NCI-H2171 (cell line): Measurements from ENCODE around the gene CRYBG1.
A peak's percentile ranks its signal among the peaks of the same experiment; 100 is the strongest.
"Not testable (repeated sequence)": the region's sequence is repeated elsewhere in the genome, so short reads cannot be mapped to it uniquely, and the experiment has no call there.

Experiments used
- DNase-seq: peaks from one replicate; lab custom pipeline; 2025; lab: John Stamatoyannopoulos, UW

The CRYBG1 gene

DNA sequence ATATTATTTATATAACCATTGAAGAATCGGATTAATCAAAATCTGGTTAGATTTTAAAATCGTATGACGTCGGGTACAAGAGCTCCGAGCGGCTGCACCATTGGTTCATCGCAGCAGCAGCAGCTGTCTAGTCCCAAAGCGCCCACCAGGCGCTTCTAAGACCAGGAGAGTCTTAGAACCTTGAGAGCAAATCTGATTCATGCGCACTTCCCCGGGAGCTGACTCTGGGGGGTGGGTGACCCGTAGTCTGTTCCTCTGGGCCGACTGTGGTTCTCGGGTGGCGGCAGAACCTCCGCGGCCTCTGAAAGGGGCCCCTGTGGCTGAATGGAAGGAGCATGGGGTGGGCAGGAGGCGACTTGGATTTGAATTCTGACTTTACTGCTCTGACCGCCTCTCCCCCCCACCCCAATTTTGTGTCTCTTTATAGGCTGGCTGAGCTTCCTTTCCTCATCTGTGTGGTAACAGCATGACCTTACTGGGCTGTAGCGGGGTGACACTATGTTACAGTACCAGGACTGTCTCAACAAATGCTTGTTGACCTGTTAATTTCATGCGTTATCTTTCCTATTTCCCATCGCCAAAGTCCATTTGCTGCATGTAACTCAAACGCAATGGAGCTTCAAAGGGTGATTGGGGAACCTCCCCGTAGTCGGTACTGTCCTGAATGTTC lies 149.0 kb downstream of the CRYBG1 start:
- DNase-seq, result no peak

DNA sequence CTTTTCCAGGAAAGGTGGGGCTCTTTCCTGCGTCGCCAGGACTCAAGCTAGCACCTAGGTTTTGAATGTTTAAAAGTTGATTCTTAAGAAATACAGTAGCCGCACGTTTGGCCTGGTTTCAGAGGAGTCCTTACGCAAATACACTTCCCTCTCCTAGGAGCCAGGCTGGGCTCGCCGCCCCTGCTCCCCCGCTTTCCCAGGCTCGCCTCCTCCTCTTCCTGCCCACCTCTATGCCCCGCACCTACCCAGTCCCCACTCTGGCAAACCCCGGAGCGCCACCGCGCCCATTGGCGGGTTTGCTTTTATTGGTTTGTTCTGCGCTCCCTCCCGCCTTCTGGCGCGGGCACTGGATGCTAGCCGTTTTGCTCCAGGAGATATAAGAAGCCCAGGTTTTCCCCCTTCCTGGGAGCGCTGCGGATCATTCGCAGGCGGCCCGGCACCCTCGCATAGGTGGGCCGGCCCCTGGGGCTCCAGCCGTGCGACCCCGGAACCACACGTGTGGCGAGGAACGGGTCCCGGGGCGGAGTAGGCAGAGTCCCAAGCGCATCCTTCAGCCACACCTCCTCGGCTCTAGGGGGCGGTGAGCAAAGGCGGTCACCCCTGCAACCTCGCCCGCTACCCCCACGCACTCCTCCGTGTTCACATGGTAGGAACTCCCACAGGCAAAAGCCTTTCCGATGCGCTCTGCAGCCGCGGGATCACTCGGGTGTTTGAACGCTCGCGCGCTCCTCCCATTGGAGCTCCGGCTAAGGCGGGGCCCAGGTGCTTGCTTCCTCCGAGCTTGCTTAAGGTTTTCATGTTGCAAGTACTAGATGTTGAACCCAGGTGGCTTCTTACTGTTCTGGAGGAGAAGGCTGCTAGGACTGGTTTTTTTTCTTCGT lies 149.8 kb downstream of the CRYBG1 start:
- peak; percentile 35 for DNase-seq

DNA sequence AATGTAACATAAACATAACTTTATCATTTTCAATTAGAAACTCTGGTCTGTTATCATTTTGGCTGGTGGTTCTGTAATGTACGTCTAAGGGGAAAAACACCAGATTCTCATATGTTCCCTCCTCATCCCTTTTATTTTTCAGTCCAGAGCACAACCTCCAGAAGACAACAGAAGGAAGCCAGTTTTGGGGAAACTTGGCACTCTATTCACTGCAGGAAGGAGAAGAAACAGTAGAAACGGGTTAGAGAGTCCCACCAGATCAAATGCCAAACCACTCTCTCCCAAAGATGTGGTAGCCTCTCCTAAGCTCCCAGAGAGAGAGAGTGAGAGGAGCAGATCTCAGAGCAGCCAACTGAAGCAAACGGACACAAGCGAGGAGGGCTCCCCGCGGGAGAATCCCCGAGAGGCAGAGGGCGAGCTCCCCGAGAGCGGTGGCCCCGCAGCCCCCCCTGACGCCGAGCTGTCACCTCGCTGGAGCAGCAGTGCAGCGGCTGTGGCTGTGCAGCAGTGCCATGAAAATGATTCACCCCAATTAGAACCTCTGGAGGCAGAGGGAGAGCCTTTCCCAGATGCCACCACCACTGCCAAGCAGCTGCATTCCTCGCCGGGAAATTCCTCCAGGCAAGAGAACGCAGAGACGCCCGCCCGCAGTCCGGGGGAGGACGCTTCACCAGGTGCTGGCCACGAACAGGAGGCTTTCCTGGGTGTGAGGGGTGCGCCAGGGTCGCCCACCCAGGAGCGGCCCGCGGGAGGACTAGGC lies 151.0 kb downstream of the CRYBG1 start:
- DNase-seq, result no peak

DNA sequence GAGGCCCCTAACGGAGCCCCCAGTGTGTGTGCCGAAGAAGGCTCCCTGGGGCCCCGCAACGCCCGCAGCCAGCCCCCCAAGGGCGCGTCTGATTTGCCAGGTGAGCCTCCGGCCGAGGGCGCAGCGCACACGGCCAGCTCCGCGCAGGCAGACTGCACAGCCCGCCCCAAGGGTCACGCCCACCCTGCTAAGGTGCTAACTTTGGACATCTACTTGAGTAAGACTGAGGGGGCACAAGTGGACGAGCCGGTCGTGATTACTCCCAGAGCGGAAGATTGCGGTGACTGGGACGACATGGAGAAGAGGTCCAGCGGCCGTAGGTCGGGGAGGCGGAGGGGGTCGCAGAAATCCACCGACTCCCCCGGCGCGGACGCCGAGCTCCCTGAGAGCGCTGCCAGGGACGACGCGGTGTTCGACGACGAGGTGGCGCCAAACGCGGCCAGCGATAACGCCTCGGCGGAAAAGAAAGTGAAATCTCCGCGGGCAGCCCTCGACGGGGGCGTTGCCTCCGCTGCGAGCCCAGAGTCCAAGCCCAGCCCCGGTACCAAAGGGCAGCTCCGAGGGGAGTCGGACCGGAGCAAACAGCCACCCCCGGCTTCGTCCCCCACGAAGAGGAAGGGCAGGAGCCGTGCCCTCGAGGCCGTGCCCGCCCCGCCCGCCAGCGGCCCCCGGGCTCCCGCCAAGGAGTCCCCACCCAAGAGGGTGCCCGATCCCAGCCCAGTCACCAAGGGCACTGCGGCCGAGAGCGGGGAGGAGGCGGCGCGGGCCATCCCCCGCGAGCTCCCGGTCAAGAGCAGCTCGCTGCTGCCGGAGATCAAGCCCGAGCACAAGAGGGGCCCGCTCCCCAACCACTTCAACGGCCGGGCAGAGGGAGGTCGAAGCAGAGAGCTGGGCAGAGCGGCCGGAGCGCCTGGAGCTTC lies 151.8 kb downstream of the CRYBG1 start:
- DNase-seq, result no peak

DNA sequence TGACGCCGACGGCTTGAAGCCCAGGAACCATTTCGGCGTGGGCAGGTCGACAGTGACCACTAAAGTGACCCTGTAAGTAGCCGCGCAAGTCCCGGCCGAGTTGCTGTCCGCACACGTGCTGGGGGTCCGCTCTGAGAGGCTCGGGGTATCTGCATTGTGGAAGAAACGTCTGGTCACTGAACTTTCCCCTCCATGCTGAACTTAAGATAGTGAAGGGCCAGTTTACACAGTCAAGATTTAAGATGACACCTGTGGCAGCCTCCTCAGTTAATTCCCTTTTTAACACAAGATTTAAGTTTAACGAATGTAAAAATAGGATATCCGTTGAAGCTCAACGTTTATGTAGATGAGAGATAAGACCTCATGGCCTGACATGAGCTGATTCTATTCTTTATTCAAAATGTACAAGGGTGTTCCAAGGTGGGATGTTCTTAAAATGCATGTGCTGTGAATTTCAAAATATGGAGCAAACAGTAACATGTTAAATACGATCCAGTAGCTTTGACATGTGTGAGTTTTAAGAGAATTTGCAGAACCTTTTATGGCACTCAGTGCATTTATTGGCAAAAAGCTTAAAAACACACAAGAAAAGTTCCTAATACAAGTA lies 152.6 kb downstream of the CRYBG1 start:
- DNase-seq, result no peak

DNA sequence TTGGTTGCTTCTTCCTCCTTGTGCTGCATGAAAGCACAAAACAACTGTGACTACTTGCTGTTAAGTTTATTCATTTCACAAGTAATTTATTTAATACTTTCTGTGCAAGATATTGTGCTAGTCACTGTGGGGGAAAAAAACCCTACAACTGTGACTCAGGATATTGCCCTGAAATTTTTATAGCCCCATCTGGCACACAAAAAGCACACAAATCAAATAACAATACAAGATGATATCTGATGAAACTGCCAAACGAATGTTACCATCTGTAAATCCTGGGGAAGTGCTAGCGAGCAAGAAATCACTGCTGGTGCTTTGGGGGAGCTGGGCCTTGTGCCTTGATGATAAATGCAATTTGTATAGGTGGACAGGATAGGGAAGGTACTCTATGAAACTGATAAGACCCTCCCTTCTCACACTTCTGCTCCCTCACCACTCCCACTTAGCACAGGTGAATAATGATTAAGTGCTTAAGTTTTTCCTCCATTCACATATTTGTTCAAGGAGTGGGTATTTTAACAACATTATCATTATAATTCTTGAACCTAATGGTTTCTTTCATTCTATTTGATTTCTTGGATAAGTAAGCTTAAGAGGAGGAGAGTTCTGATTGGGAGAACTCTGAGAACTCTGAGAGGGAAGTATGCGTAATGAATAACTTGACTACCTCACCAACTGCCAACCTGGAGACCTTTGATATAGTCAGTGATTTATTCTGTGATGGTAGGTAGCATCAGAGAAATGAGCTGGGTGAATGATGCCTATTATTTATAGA lies 153.5 kb downstream of the CRYBG1 start:
- no peak for DNase-seq

DNA sequence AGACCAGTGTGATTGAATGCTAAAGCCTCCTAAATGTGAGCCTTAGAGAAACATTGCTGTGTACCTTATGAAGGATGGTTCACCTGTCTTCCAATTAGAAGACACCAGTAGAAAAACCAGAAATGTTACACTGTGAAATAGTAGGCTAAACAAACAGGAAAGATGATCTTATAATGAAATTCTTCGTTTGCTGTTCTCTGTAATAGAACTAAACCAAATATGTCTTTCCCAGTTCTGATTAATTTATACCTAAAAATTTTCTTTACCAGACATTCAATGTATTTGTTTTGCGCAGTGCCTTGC lies 154.0 kb downstream of the CRYBG1 start:
- no peak for DNase-seq

DNA sequence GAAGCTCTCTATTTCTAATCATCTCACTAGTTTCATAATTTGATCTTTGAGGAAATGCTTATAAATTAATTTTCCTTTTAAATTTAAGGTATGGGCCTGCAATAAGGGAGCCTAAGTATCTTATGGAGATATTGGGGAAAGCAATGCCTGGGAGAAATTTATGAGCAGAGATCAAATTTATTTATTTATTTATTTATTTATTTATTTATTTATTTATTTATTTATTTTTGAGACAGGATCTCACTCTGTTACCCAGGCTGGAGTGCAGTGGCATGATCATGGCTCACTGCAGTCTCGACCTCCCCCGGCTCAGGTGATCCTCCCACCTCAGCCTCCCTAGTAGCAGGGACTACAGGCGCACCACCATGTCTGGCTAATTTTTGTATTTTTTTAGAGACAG lies 155.1 kb downstream of the CRYBG1 start:
- DNase-seq, result not testable (repeated sequence)

DNA sequence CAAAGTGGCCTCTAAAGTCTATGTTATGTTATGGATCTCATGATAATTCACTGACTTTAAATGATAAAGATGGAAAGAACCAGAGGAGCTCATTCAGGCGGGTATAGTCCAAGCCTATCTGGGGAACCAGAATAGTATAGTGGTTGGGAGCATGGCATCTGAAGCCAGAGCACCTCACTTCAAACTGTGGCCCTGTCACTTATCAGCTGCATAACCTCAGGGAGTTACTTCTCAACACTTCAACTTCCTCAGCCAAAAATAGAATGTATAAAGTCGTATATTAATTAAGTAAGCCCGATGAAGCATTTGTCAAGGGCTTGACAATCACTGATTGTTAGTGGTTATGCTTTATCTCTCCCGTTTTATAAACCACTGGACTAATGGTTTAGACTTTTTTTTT lies 156.1 kb downstream of the CRYBG1 start:
- no peak for DNase-seq

DNA sequence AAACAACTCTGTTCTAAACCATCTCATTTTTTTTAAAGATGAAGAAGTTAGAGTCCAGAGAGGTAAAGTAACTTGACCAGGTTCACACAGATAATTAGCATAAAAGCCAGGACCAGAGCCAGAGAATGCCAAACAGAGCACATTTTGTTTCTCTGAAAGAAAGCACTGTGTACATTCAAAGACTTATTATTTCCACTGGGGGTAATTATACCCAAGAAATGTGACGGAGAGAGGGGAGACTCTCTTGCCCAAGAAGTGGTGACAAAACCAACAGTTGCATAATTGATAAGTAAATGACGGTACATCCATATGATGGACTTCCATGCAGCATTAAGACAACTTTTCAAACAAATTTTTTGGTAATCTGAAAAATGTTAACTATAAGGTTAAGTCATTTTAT lies 157.2 kb downstream of the CRYBG1 start:
- DNase-seq, result no peak

DNA sequence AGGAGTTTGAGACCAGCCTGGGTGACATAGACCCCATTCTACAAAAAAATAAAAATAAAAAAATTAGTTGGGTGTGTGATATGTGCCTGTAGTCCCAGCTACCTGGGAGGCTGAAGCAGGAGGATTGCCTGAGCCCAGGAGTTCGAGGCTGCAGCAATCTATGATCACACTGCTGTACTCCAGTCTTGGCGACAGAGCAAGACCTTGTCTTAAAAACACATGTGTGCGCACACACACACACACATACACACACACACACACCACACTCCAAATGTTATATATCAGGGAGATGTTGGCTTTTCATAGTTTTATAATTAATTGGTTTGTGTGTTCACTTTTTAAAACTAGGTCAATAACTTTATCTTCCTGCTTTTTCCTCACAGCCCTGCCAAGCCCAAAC lies 158.2 kb downstream of the CRYBG1 start:
- no peak for DNase-seq

DNA sequence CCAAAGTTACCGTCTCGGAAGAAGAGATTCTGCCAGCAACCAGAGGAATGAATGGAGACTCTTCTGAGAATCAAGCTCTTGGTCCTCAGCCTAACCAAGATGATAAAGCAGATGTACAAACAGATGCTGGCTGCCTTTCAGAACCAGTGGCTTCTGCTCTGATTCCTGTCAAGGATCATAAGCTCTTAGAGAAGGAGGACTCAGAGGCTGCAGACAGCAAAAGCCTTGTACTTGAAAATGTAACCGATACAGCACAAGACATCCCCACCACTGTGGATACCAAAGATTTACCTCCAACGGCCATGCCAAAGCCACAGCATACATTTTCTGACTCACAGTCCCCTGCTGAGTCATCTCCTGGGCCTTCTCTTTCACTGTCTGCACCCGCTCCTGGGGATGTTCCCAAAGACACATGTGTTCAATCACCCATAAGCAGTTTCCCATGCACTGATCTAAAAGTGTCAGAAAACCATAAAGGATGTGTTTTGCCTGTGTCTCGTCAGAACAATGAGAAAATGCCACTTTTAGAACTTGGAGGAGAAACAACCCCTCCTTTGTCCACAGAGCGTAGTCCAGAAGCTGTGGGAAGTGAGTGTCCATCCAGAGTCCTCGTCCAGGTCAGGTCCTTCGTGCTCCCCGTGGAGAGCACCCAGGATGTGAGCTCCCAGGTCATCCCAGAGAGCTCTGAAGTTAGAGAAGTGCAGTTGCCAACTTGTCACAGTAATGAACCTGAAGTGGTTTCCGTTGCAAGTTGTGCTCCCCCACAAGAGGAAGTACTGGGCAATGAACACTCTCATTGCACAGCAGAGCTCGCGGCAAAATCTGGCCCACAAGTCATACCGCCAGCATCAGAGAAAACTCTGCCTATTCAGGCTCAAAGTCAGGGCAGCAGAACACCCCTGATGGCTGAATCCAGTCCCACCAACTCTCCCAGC lies 159.2 kb downstream of the CRYBG1 start:
- DNase-seq, result no peak

DNA sequence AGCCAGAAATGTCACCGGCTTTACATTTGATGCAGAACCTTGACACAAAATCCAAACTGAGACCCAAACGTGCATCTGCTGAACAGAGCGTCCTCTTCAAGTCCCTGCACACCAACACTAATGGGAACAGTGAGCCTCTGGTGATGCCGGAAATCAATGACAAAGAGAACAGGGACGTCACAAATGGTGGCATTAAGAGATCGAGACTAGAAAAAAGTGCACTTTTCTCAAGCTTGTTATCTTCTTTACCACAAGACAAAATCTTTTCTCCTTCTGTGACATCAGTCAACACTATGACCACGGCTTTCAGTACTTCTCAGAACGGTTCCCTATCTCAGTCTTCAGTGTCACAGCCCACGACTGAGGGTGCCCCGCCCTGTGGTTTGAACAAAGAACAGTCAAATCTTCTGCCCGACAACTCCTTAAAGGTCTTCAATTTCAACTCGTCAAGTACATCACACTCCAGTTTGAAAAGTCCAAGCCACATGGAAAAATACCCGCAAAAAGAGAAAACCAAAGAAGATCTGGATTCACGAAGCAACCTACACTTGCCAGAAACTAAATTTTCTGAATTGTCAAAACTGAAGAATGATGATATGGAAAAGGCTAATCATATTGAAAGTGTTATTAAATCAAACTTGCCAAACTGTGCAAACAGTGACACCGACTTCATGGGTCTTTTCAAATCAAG lies 160.3 kb downstream of the CRYBG1 start:
- DNase-seq, result no peak

DNA sequence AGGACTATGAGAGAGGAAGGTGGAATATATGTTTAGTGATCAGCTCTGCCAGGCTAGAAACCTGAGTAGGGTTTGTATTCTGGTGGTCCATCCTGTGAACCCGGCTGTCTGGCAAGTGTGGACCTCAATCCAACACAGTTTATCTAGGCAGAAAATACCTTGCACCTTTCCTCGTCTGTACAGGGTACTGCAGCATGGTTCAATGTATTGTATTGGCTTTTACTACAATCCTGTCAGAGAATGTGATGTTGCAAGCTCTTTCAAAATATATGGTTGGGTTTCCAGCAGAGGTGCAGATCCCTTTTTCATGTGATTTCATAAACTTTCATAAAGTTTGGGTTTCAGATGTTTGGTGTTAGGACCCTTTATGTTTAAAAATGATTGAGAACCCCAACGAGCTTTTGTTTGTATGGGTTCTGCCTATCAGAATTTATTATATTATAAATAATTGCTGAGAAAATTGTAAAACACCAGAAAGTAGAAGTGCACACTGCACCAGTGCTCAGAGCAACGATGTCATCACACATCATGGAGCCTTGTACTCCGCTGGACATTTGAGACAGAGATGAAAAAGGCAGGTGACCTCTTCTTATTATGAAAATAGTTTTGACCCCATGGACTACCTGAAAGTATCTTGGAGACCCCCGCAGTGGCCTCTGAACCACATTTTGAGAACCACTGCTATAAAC lies 162.2 kb downstream of the CRYBG1 start:
- DNase-seq, result no peak

DNA sequence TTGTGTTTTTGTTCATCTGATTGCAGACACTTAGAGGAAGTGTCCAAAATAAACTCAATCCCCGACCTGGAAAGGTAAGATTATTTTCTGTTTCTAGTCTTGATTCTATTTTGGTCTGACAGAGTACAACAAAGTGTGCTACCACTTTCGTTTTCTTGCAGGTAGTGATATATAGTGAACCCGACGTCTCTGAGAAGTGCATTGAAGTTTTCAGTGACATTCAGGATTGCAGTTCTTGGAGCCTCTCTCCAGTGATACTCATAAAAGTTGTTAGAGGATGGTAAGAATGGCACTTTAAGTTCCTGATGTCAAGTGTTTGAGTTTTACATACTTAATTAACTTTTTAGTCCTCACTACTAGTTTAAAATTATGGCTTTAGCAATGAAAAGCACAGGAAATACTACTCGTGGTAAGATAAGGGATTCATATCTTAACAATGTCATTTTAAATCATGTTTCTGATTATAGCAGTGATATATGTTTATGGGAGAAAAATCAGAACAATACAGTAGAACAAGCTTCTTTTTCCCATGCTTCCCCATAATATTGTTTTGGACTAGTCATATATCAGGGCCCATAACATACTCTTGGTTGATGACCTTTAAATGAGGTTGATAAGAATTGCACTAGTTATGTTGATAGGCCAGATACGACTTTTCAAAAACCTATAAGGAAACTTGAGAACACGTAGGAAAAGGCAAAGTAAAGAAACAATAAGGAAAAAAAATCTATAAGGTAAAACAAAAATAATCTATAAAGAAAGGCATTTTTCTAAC lies 164.8 kb downstream of the CRYBG1 start:
- DNase-seq, result no peak

DNA sequence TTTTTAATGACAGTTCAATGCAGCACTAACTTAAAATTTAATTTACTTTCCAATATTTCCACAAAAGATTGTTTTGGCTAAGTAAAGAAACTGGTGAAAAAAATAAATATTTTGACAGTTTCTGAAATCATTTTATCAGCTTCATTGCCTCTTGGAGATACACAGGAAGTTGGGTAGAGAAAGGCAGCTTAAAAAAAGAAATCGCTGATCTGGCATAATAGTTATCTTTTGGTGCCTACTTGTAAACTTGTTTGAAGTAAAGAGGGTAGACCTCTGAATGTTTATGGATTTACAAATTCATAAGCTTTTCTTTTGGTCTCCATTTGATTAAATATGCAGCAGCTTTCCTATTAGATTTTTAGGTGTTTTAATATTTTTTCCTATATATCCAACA lies 165.4 kb downstream of the CRYBG1 start:
- DNase-seq, result no peak

DNA sequence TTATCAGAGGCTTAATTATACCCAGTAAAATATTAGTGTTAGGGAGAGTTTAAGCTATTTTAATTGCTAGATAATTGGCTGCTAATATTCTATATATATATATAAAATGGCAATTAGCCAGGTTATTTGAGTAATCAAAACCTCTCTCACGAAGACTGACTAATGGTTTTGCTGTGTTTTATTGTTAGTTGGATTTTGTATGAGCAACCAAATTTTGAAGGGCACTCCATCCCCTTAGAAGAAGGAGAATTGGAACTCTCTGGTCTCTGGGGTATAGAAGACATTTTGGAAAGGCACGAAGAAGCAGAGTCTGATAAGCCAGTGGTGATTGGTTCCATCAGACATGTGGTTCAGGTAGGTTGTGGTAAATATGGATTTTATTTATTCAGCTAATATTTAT lies 166.6 kb downstream of the CRYBG1 start:
- no peak for DNase-seq

DNA sequence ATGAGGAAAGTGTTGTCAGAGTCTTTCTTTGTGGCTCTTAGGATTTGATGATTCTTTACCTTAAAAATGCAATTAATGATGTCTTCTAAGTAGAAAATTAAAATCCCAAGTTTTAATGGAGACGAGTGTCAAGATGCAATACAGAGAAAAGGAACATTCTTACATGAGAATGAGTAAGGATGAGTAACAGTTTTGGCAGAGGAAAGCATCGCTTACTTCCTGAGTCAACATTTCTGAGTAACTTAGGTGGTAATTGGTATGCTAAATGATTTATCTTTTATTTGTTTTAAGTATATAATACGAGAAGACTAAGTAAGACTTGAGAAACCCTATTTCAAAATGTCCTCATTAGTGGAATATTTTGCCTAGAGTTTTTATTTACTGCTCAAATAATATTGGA lies 167.5 kb downstream of the CRYBG1 start:
- no peak for DNase-seq
